ENCODE data around the gene SNF8. TPM values are rescaled to one million over a fixed set of nuclear protein-coding genes. Genes with fewer than 3 reads are reported as not detected.

Gene SNF8
- total and polyA plus RNA-seq, 9 of the 15 experiments (the other 6 are each of a cell fraction or from before 2014, with no cell fraction given), result 6.9 to 149 (median 117) TPM

GRCh38 chr17:48912476-48912875 lies 32.2 kb downstream of the SNF8 start (continued):
- no peak for TF ChIP-seq DEAF1 (CRISPR knock-in tag; IDR thresholded peaks at IDR 0.05)
- TF ChIP-seq ZNF518B (CRISPR knock-in tag; IDR thresholded peaks at IDR 0.05), result no peak

GRCh38 chr17:48910370-48910769 lies 34.3 kb downstream of the SNF8 start:
- CTCF ChIA-PET (ENCODE audit: low intra/inter-chr PET ratio), result no interaction called here
- POLR2A ChIA-PET, result interaction anchor here (0.7 to 1.1 kb wide), 3 partner anchors 16 to 26 kb away, joined by 3 to 5 read pairs (median 5); partner anchors contain the start of gene ATP5MC1
- ATAC-seq (no peak), DNase-seq (ENCODE audit: extremely low read depth in 1 of 4, low spot score in 3 of 4) (no peak), FAIRE-seq (no peak)
- H3K9me3 ChIP-seq (replicated peaks; ENCODE audit: control insufficient read depth, insufficient read depth, low read depth, low read length), result no peaks in the 10 kb centered on the region
- H4K20me1 ChIP-seq (replicated peaks; ENCODE audit: control insufficient read depth, insufficient read depth, low read length), result peaks cover 6% of the 10 kb centered on the region; the same call in 1 of the 2 replicates
- peaks cover 58% of the 10 kb centered on the region for H3K36me3 ChIP-seq (ENCODE audit: control insufficient read depth, insufficient read depth, low read length)
- in situ Hi-C loops (cut with MboI) (no loop called here), intact Hi-C loops (cut with micrococcal nuclease) (no loop called here)
- TF ChIP-seq POLR2A (conservative IDR thresholded peaks at IDR 0.05), result 0 out of 2 replicates have a peak, but pooled peaks have one; percentile 17
- no peak for TF ChIP-seq HNRNPK (IDR thresholded peaks at IDR 0.05; ENCODE audit: low read depth, low read length, poor library complexity, severe bottlenecking)
- no peak for TF ChIP-seq OTX1 (CRISPR knock-in tag; IDR thresholded peaks at IDR 0.05)
- no peak for TF ChIP-seq NUFIP1 (IDR thresholded peaks at IDR 0.05; ENCODE audit: partially characterized antibody)
- H3K9me1 ChIP-seq (ENCODE audit: control insufficient read depth, insufficient read depth, low read length), result no peaks in the 10 kb centered on the region
- 62% methylated on average over 2 of the region's 2 CpGs for WGBS (ENCODE audit: insufficient coverage, low coverage, missing lambda C conversion rate)
- no peak overlapping the region for H3K9ac ChIP-seq (ENCODE audit: insufficient read depth in 1 of 2, low read depth in 2 of 2, low read length in 2 of 2)
- no peak overlapping the region; the same call in 1 of the 2 replicates for H3K4me3 ChIP-seq
- no peak overlapping the region for H2AFZ ChIP-seq (ENCODE audit: low read depth, low read length)
- H3K4me2 ChIP-seq (ENCODE audit: insufficient read depth, low read length), result peak overlapping the region; percentile 92; the same call in 1 of the 2 replicates
- H3K4me1 ChIP-seq (replicated peaks in 1 of 2; ENCODE audit: control insufficient read depth in 2 of 2, insufficient read depth in 2 of 2, low read length in 2 of 2), result peaks cover 8 to 12% of the 10 kb centered on the region in 2 experiments; a peak in 4 of 5 replicates
- H3K27ac ChIP-seq (ENCODE audit: extremely low read depth, low read depth, low read length), result no peak overlapping the region
- BruUV-seq (replicated peaks), result no TSS peak
- H3K79me2 ChIP-seq (ENCODE audit: control insufficient read depth, insufficient read depth, low read length), result peaks cover 75% of the 10 kb centered on the region
- no peaks in the 10 kb centered on the region for H3K27me3 ChIP-seq (ENCODE audit: control insufficient read depth in 2 of 2, insufficient read depth in 2 of 2, low read length in 2 of 2)
